Osteoblast (primary cell): ENCODE measurements around the gene SUGCT. TPM values are rescaled to one million over a fixed set of nuclear protein-coding genes. Genes with fewer than 3 reads are reported as not detected.

Experiments
- DNase-seq: peaks from one replicate; pipeline ENCODE4 v3.0.0; 2011; ENCODE audit warnings: low spot score, mixed read lengths; ENCODE audit not compliant: insufficient read length; ENCODE audit errors: missing footprints
- H2AFZ ChIP-seq: 2 replicates; pipeline ENCODE4 v1.6.0; 2011; ENCODE audit warnings: mild to moderate bottlenecking, low read length
- H3K27ac ChIP-seq: 2 replicates; pipeline ENCODE4 v1.5.1; 2011; ENCODE audit warnings: mild to moderate bottlenecking, low read depth, low read length, moderate library complexity
- H3K27me3 ChIP-seq: 2 replicates; pipeline ENCODE4 v1.6.0; 2012; ENCODE audit warnings: mild to moderate bottlenecking, control low read depth, inconsistent platforms, low read length, moderate library complexity; ENCODE audit not compliant: insufficient read depth
- H3K36me3 ChIP-seq: 2 replicates; pipeline ENCODE4 v1.5.1; 2011; ENCODE audit warnings: mild to moderate bottlenecking, low read length, control low read depth, moderate library complexity; ENCODE audit not compliant: insufficient read depth
- H3K4me1 ChIP-seq: 2 replicates; pipeline ENCODE4 v1.5.1; 2011; ENCODE audit warnings: mild to moderate bottlenecking, low read length, control low read depth, moderate library complexity; ENCODE audit not compliant: insufficient read depth
- H3K4me2 ChIP-seq: 2 replicates; pipeline ENCODE4 v1.6.0; 2011; ENCODE audit warnings: mild to moderate bottlenecking, low read length; ENCODE audit not compliant: insufficient read depth
- H3K4me3 ChIP-seq: fragments of 200-600 bp; sonication (generic); 3 replicates; pipeline ENCODE4 v1.5.1; 2012; ENCODE audit warnings: mild to moderate bottlenecking, low read length, inconsistent platforms; ENCODE audit not compliant: insufficient read depth
- H3K79me2 ChIP-seq: 2 replicates; pipeline ENCODE4 v1.6.0; 2012; ENCODE audit warnings: mild to moderate bottlenecking, low read length, control low read depth, inconsistent platforms; ENCODE audit not compliant: insufficient read depth
- H3K9me3 ChIP-seq: 2 replicates; pipeline ENCODE4 v1.5.1; 2011; ENCODE audit warnings: low read depth, low read length, control low read depth
- H4K20me1 ChIP-seq: 2 replicates; pipeline ENCODE4 v1.6.0; 2012; ENCODE audit warnings: mild to moderate bottlenecking, low read length, control low read depth; ENCODE audit not compliant: insufficient read depth
- total RNA-seq: library from RNA; depleted of rRNA; stranded (reverse); fragments of >200 nt; gene quantifications from 2 replicates; pipeline ENCODE4 v1.2.3, GENCODE V29; 2012
- TF ChIP-seq, protein P1 (sequence below): IDR thresholded peaks from 2 replicates; pipeline ENCODE4 v1.5.1; 2011; ENCODE audit warnings: mild to moderate bottlenecking, low read depth, low read length, moderate library complexity; ENCODE audit errors: extremely low read depth

Gene SUGCT
- total RNA-seq, 1 donor: 21.7 TPM

DNA sequence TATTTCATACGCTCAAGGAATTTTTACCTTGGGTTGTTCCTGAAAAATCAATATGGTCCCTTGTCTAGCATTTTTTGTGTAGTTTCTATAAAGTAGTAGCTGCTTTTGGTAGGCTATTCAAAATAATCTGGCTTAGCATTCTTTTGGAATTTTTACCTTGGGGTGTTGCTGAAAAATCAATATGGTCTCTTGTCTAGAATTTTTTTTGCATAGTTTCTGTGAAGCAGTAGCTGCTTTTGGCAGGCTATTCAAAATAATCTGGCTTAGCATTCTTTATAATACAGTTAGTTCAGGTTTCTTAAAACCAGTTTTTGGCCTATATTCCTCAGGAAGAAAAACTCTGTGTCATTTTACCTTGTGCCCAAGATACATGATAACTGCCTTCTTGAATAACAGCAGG is 301.9 kb downstream of the SUGCT start:
- Histone ChIP-seq H3K9me3 (peaks cover 2% of the 10 kb centered on the region), H3K36me3 (no peaks in the 10 kb centered on the region), H3K27me3 (no peaks in the 10 kb centered on the region), H3K27ac (peak overlapping the region; percentile 98), H3K4me3 (no peak overlapping the region), H3K4me1 (peaks cover 24% of the 10 kb centered on the region), H3K79me2 (no peaks in the 10 kb centered on the region), H2AFZ (no peak overlapping the region), H4K20me1 (no peaks in the 10 kb centered on the region), H3K4me2 (no peak overlapping the region)
- TF ChIP-seq, protein P1, sequence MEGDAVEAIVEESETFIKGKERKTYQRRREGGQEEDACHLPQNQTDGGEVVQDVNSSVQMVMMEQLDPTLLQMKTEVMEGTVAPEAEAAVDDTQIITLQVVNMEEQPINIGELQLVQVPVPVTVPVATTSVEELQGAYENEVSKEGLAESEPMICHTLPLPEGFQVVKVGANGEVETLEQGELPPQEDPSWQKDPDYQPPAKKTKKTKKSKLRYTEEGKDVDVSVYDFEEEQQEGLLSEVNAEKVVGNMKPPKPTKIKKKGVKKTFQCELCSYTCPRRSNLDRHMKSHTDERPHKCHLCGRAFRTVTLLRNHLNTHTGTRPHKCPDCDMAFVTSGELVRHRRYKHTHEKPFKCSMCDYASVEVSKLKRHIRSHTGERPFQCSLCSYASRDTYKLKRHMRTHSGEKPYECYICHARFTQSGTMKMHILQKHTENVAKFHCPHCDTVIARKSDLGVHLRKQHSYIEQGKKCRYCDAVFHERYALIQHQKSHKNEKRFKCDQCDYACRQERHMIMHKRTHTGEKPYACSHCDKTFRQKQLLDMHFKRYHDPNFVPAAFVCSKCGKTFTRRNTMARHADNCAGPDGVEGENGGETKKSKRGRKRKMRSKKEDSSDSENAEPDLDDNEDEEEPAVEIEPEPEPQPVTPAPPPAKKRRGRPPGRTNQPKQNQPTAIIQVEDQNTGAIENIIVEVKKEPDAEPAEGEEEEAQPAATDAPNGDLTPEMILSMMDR: no peak
- no peak for DNase-seq

DNA sequence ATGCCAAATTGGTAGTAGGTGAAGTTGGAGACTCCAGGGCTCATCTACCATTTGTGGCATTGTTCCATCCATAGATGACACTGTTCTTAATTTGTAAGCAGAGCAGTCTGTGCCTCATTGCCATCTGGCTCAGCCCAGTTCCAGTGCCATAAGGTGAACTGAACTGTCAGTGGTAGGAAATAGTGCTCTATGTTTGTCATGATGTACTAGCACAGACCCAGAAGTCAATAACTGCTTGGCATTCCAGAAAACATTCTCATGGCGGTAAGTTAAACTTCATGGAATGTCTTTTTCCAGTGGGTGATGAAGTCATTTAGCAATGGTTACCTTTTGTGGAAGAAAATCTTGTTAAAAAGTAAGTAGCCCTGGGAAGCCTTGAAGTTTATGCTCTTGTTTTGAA is 302.7 kb downstream of the SUGCT start:
- H3K9me3 ChIP-seq: peaks cover 2% of the 10 kb centered on the region
- TF ChIP-seq, protein P1: no peak
- H3K27me3 ChIP-seq: no peaks in the 10 kb centered on the region
- peak overlapping the region; percentile 98 for H3K27ac ChIP-seq
- DNase-seq: peak; percentile 65
- no peaks in the 10 kb centered on the region for H3K79me2 ChIP-seq
- H3K4me1 ChIP-seq: peaks cover 24% of the 10 kb centered on the region
- no peaks in the 10 kb centered on the region for H3K36me3 ChIP-seq
- H2AFZ ChIP-seq: no peak overlapping the region
- no peak overlapping the region for H3K4me3 ChIP-seq
- no peaks in the 10 kb centered on the region for H4K20me1 ChIP-seq
- peak overlapping the region; percentile 63 for H3K4me2 ChIP-seq

DNA sequence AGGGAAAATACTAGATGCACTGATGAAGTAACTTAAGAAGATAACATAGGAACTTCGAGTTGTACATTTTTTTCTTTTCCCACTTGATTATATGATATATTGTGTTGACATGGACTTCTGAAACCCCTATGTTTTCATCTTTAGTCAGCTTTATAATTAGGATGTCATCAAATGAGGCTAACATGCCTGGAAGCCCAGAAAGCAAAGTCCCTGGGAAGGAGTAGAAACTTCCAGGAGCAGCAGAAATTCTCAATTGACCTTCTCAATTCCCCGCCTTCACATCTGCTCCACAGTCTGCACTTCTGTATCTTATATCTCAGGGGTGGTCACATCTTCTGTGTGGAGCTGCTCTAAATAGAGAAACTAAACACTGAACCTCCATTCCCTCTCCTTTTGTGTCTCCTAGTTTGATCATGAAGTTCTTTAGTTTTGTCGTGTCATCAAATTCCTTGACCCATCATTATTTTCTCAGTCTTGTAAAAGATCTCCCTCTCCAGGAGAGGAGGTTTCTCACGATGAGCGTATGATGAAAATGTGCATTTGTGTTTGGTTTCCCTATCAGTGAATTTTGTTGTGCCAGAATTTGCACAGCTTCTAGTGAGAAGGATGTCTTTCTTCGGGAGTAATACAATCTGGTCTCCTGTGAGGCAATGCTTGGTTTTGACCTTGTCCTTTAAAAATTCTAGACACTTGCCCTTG is 303.3 kb downstream of the SUGCT start:
- Histone ChIP-seq H3K27me3 (no peaks in the 10 kb centered on the region), H3K4me1 (peaks cover 24% of the 10 kb centered on the region), H4K20me1 (no peaks in the 10 kb centered on the region), H3K79me2 (no peaks in the 10 kb centered on the region), H3K9me3 (peaks cover 2% of the 10 kb centered on the region), H3K4me2 (peak overlapping the region; percentile 63), H3K4me3 (no peak overlapping the region), H3K27ac (peak overlapping the region; percentile 98), H2AFZ (peak overlapping the region; percentile 12), H3K36me3 (no peaks in the 10 kb centered on the region)
- TF ChIP-seq, protein P1: no peak
- peak; percentile 54 for DNase-seq

DNA sequence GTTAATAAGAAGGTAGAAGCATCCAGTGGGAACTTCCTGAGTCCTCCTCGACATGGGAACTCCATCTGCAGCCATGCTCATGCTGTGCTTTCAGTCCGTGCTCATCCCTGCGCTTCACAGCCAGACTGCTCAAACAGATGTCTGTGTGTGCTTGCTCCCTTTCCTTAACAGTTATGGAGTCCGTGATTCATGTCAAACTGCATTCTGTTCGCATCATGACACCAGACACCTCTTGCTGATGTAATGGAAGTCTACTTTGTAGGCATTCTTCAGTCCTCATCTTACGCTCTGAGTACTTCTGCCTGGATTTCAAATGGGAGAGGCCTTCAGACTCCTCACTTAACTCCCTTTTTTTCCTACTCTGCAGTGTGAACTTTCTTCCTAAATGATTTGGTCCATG is 304.9 kb downstream of the SUGCT start:
- Histone ChIP-seq H3K4me1 (peaks cover 24% of the 10 kb centered on the region), H2AFZ (no peak overlapping the region), H4K20me1 (no peaks in the 10 kb centered on the region), H3K36me3 (no peaks in the 10 kb centered on the region), H3K27ac (no peak overlapping the region), H3K4me3 (no peak overlapping the region), H3K9me3 (peaks cover 2% of the 10 kb centered on the region), H3K27me3 (no peaks in the 10 kb centered on the region), H3K79me2 (no peaks in the 10 kb centered on the region), H3K4me2 (no peak overlapping the region)
- TF ChIP-seq, protein P1: no peak
- no peak for DNase-seq
